Fibroblast of skin of back (primary cell): Measurements from ENCODE around the gene NIP7.
"Not testable (repeated sequence)": the region's sequence is repeated elsewhere in the genome, so short reads cannot be mapped to it uniquely, and the experiment has no call there.

Experiments
- DNase-seq: peaks from one replicate; pipeline ENCODE4 v3.0.0-alpha.2; 2013

NIP7 gene

GRCh38 chr16:69345923-69346322, 6.4 kb downstream of the NIP7 start:
- DNase-seq: no peak

GRCh38 chr16:69346683-69347082, 7.1 kb downstream of the NIP7 start:
- no peak for DNase-seq

- no peak for DNase-seq
These were observed 8.7 kb downstream of the NIP7 start for GRCh38 chr16:69348222-69348621.

DNA sequence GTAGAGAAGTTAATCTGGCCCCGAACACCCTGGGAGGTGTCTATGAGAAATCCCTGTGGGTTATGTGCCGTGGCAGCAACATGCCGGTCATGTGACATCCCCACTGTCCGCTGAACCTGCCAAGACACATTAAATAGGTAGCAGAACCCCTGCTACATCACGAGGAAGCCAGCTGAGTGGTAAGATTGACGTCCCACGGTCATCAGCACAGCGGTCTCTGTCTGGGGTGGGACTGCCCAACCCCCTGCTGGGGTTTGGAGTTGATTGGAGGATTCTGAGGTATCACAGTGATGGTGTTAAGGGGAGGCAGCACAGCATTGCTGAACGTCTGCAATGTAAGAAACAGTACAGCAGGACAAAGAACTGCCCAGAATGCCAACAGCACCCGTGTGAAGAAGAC, 10.0 kb downstream of the NIP7 start:
- DNase-seq: no peak

DNA sequence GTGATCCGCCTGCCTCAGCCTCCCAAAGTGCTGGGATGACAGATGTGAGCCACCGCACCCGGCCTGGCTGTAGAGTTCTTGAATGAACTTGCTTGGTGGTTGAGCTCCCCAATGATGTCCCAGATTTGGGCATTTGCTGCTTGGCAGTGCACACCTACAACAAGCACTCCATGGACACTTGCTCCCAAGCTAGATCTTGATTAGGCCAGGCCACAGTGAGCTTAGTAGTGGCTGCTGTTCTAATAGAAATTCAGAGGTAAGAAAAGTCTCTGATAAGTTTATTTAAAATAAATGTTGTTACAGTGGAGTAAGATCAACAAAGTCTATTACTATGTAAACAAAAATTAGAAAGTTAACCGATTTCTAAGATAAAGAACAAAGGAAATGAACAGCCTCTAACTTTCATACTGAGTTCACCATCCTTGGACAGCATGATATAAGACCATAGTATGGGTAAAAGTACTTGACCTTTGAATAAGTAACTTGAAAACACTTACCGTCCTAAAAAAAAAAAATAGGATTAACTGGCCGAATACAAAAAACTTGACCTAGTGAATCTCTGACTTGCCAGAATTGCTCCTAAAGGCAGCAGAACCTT, 11.1 kb downstream of the NIP7 start:
- no peak for DNase-seq

- no peak for DNase-seq
These were observed 11.9 kb downstream of the NIP7 start, which contains the start of gene TMED6 for GRCh38 chr16:69351309-69352027. TMED6 (minus strand) TSS chr16:69351786; CDS start chr16:69351753, 33 bp downstream.

GRCh38 chr16:69360070-69360469, 20.5 kb downstream of the NIP7 start:
- DNase-seq: not testable (repeated sequence)

DNA sequence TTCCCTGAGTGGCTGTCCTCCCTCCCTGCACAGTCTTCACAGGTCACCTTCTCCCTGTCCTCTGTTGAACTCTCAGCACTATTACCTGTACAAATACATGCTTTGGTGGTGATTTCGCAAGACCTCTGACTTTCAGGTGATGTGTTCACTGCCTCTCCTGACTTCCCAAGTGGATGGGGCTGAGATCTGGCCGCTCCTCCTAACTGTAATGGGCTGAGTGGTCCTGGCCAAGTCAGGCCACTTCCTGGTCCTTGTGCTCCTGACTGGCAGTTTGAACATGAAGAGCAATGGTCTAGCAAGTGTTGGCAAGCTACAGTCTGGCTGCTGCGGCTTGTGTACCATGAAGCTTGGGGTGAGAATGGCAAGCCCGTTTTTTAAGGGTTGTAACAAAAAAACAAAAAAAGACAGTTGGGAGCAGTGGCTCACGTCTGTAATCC, 23.7 kb downstream of the NIP7 start:
- no peak for DNase-seq

GRCh38 chr16:69364088-69364487, 24.5 kb downstream of the NIP7 start:
- no peak for DNase-seq

DNA sequence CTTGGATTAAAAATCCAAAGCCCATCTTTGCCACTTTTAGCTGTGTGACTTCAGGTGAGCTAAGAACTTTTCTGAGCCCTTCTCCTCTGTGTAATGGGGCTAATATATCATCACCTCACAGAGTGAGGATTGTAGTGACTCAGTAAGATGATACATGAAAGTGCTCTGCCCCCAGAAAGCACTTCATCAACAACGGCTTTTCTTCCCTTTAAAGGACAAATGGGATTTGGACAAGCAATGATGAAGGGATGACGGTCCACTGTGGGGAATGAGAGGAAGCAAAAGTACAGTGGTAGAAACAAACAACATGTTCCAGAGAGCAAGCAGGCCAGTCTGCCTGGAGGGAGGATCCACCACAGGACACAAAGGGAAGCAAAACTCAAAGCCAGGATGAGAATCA, 26.3 kb downstream of the NIP7 start:
- no peak for DNase-seq

- DNase-seq: no peak
These were observed 26.9 kb downstream of the NIP7 start for GRCh38 chr16:69366431-69366830.

- no peak for DNase-seq
These were observed 28.4 kb downstream of the NIP7 start for GRCh38 chr16:69367980-69368379.

DNA sequence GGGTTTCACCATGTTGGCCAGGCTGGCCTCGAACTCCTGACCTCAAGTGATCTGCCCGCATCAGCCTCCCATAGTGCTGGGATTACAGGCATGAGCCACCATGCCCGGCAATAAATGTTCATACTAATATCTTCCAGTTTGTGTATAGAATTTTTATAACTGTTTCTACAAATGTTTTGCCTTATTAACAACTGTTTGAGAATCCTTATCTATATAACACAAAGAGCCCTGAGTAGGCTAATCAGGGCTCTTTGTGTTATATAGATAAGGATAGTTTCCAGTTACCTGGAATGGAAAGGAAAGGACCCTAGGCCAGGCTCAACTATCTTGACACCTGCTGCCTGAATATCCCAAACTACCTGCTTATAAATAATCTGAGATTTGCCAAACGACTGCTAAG, 29.3 kb downstream of the NIP7 start:
- no peak for DNase-seq

DNA sequence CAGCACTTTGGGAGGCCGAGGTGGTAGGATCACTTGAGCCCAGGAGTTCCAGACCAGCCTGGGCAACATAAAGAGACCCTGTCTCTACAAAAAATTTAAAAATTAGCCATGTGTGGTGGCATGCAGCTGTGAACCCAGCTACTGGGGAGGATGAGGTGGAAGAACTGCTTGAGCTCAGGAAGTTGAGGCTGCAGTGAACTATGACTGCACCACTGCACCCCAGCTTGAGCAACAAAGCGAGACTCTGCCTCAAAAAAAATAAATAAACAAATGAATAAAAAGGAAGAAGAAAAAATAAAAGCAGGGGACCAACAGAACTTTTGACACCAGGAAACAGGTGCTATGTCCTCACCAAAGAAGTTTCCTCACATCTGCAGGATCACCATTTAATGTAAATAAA, 32.0 kb downstream of the NIP7 start:
- no peak for DNase-seq

- DNase-seq: no peak
These were observed 33.4 kb downstream of the NIP7 start for GRCh38 chr16:69373019-69373418.

GRCh38 chr16:69376393-69377059, 37.0 kb downstream of the NIP7 start:
- DNase-seq: no peak

- no peak for DNase-seq
These were observed 38.5 kb downstream of the NIP7 start for GRCh38 chr16:69378036-69378435.

DNA sequence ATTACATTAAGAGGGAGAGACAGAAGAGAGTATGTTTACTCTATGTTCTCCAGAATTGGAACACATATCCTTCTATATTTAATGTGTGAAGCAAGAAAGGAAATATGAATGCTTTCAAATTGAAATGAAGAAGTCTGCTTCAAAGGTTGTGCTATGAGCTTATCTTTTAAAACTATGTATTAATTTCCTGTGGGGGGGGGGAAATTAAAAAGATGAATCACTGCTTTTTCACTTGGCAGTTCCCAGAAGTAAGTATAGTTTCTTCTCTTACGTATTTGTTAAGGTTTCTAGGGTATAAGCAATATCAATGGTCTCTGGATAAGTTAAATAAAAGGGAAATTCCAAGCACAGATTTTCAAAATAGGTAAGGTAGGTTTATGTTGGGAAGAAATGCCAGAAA, 39.2 kb downstream of the NIP7 start:
- peak; percentile 22 for DNase-seq

- DNase-seq: no peak
These were observed 41.7 kb downstream of the NIP7 start for GRCh38 chr16:69381231-69381630.

DNA sequence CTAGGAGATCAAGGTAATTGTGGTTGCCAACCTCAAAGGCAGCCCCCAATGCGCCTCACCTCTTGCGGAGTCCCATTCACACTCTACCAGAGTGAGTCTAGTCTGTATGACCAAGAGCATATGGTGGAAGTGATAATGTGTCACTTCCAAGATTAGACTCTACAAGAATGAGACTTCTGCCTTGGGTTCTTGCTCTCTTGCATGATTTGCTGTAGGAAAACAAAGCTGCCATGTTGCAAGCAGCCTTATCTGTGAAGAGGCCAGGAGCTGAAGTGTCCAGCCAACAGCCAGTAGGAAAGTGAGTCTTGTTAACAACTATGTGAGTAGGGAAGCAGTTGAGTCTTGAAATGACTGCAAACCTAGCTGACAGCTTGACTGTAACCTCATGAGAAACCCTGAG, 42.8 kb downstream of the NIP7 start:
- no peak for DNase-seq

DNA sequence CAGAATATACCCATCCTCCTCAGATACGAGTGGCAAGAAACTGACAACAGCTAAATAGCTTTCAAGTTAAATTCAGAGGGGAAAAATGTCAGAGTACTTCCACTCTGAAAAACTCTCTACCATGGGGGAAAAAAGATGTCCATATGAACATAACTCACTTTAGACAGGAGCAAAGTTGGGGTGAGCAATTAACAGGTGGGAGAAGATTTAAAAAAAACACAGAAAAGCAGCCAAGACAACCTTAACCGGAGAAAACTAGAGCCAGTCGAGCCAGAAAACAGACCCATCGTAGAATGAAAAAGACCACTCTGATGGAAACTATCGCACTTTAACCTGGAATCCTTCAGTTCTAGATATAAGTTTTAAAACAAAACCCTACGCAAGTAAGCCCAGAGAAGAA, 45.4 kb downstream of the NIP7 start:
- no peak for DNase-seq

- DNase-seq: peak; percentile 69
These were observed 47.0 kb downstream of the NIP7 start for GRCh38 chr16:69386596-69386995.
